Measurements from ENCODE around the gene CCT8L2.
"Not testable (repeated sequence)": the region's sequence is repeated elsewhere in the genome, so short reads cannot be mapped to it uniquely, and the experiment has no call there.

Gene CCT8L2, protein sequence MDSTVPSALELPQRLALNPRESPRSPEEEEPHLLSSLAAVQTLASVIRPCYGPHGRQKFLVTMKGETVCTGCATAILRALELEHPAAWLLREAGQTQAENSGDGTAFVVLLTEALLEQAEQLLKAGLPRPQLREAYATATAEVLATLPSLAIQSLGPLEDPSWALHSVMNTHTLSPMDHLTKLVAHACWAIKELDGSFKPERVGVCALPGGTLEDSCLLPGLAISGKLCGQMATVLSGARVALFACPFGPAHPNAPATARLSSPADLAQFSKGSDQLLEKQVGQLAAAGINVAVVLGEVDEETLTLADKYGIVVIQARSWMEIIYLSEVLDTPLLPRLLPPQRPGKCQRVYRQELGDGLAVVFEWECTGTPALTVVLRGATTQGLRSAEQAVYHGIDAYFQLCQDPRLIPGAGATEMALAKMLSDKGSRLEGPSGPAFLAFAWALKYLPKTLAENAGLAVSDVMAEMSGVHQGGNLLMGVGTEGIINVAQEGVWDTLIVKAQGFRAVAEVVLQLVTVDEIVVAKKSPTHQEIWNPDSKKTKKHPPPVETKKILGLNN

DNA sequence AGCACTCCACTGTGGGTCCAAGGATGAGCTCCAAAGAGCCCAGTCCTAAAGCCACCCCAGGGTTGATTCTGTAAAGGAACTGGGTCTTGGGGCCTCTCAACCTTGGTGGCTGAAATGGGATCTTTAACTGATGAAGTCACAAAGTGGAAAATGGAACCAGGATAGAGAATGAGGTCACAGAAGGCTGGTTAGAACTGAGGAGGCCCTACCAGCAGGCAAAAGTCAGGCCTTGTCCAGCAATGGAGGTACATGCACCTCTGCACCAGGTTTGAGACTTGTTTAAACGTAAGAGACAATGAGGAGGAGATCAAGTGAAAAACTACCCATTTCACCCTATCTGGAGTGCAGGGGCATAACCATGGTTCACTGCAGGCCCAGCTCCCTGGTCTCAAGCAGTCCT, at the start of gene CCT8L2:
Gene CCT8L2 (minus strand): TSS at position 101 of the 400 bp plus-strand sequence. CDS start 260 bp downstream, outside the sequence.
- not testable (repeated sequence) for H3K4me1 ChIP-seq (ENCODE audit: control insufficient read depth in 1 of 2, insufficient read depth in 2 of 2, low read length in 2 of 2); H3K36me3 ChIP-seq (ENCODE audit: control insufficient read depth in 1 of 2, insufficient read depth in 2 of 2, low read length in 2 of 2); H3K9ac ChIP-seq (ENCODE audit: low read depth in 1 of 2, low read length in 2 of 2); H3K4me3 ChIP-seq (ENCODE audit: low read depth in 1 of 2, low read length in 2 of 2); H3K27ac ChIP-seq (ENCODE audit: low read depth, low read length); H3K27me3 ChIP-seq (ENCODE audit: control insufficient read depth in 1 of 2, insufficient read depth in 2 of 2, low read length in 2 of 2)
- H3K9me3 ChIP-seq (ENCODE audit: control insufficient read depth in 1 of 2, low read length in 2 of 2) = peaks cover 0 to 12% of the 10 kb centered on the region in 2 donors

DNA sequence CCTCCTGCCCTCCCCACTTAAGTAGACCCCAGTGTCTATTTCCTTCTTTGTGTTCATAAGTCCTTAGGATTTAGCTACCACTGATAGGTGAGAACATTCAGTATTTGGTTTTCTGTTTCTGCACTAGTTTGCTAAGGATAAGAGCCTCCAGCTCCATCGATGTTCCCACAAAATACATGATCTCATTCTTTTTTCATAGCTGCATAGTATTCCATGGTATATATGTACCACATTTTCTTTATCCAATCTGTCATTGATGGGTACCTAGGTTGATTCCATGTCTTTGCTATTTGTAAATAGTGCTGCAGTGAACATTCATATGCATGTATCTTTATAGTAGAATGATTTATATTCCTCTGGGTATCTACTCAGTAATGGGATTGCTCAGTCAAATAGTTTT, 42.8 kb upstream of the CCT8L2 start:
- H3K4me1 ChIP-seq (ENCODE audit: control insufficient read depth in 1 of 2, insufficient read depth in 2 of 2, low read length in 2 of 2); H3K4me3 ChIP-seq (ENCODE audit: low read depth in 1 of 2, low read length in 2 of 2); H3K27ac ChIP-seq (ENCODE audit: low read depth, low read length); H3K9ac ChIP-seq (ENCODE audit: low read depth in 1 of 2, low read length in 2 of 2); H3K27me3 ChIP-seq (ENCODE audit: control insufficient read depth in 1 of 2, insufficient read depth in 2 of 2, low read length in 2 of 2); H3K36me3 ChIP-seq (ENCODE audit: control insufficient read depth in 1 of 2, insufficient read depth in 2 of 2, low read length in 2 of 2); H3K9me3 ChIP-seq (ENCODE audit: control insufficient read depth in 1 of 2, low read length in 2 of 2): not testable (repeated sequence)

DNA sequence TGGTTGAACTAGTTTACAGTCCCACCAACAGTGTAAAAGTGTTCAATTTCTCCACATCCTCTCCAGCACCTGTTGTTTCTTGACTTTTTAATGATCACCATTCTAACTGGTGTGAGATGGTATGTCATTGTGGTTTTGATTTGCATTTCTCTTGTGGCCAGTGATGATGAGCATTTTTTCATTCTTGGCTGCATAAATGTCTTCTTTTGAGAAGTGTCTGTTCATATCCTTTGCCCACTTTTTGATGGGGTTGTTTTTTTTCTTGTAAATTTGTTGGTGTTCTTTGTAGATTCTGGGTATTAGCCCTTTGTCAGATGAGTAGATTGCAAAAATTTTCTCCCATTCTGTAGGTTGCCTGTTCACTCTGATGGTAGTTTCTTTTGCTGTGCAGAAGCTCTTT, 41.5 kb upstream of the CCT8L2 start:
- not testable (repeated sequence) for H3K27ac ChIP-seq (ENCODE audit: low read depth, low read length); H3K36me3 ChIP-seq (ENCODE audit: control insufficient read depth in 1 of 2, insufficient read depth in 2 of 2, low read length in 2 of 2); H3K4me3 ChIP-seq (ENCODE audit: low read depth in 1 of 2, low read length in 2 of 2); H3K9me3 ChIP-seq (ENCODE audit: control insufficient read depth in 1 of 2, low read length in 2 of 2); H3K4me1 ChIP-seq (ENCODE audit: control insufficient read depth in 1 of 2, insufficient read depth in 2 of 2, low read length in 2 of 2); H3K27me3 ChIP-seq (ENCODE audit: control insufficient read depth in 1 of 2, insufficient read depth in 2 of 2, low read length in 2 of 2); H3K9ac ChIP-seq (ENCODE audit: low read depth in 1 of 2, low read length in 2 of 2)

DNA sequence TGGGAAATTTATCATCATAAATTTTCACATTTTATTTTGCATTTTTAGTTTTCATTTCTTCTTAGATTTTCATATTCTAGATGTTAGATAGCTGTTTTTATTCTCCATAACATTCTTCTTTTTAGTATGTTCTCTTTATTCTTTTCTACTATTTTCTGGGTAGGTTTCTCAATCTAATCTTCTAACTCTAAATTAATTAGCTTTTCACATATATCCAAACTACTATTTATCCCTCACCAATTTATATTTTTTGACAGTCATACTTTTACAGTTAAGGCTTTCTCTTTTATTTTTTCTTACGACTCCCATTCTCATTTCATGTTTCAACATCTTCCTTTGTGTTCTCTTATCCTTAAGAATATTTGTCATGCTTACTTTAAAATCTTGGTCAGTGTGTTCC, 35.9 kb upstream of the CCT8L2 start:
- not testable (repeated sequence) for H3K4me1 ChIP-seq (ENCODE audit: control insufficient read depth in 1 of 2, insufficient read depth in 2 of 2, low read length in 2 of 2)

DNA sequence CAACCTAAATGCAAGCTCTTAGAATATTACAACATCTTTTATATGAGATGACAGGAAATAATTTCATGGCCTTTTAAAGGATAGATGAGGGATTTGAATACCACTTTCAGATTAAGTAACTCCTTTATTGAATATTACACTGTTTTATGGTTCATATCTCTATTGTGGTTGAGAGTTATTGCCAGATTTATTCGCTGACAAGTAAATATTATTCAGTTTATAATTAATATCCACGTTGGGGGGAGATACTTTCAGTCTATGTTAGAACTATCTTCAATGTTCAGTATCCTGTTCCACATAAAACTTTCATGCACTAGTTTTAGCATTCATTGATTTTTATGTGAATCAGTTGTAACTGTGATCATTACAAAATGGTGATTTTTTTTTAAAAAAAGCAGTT, 32.4 kb upstream of the CCT8L2 start:
- not testable (repeated sequence) for H3K27me3 ChIP-seq (ENCODE audit: control insufficient read depth in 1 of 2, insufficient read depth in 2 of 2, low read length in 2 of 2); H3K9me3 ChIP-seq (ENCODE audit: control insufficient read depth in 1 of 2, low read length in 2 of 2); H3K4me3 ChIP-seq (ENCODE audit: low read depth in 1 of 2, low read length in 2 of 2); H3K4me1 ChIP-seq (ENCODE audit: control insufficient read depth in 1 of 2, insufficient read depth in 2 of 2, low read length in 2 of 2); H3K36me3 ChIP-seq (ENCODE audit: control insufficient read depth in 1 of 2, insufficient read depth in 2 of 2, low read length in 2 of 2); H3K9ac ChIP-seq (ENCODE audit: low read depth in 1 of 2, low read length in 2 of 2); H3K27ac ChIP-seq (ENCODE audit: low read depth, low read length)

More for the DNA sequence above, 35.9 kb upstream of the CCT8L2 start:
- H3K27ac ChIP-seq (ENCODE audit: low read depth, low read length); H3K36me3 ChIP-seq (ENCODE audit: control insufficient read depth in 1 of 2, insufficient read depth in 2 of 2, low read length in 2 of 2); H3K4me3 ChIP-seq (ENCODE audit: low read depth in 1 of 2, low read length in 2 of 2); H3K27me3 ChIP-seq (ENCODE audit: control insufficient read depth in 1 of 2, insufficient read depth in 2 of 2, low read length in 2 of 2); H3K9ac ChIP-seq (ENCODE audit: low read depth in 1 of 2, low read length in 2 of 2); H3K9me3 ChIP-seq (ENCODE audit: control insufficient read depth in 1 of 2, low read length in 2 of 2): not testable (repeated sequence)

DNA sequence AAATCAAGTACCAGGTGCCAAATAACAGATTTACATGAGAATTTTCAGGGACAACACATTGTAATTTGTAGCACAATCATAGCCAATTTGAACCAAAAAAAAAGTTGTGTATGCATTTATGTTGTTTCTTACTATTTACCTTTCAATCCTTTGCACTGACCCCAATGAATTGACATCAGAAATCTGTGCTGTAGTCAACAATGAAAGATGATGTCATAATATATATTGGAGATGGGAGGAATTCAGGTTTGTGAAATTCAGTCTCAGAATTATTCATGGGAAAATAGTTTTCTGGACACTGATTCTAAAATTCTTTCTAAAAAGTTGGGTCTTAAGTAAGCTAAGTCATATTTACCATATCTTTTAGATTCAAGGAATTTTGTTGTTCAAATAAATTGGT, 31.0 kb upstream of the CCT8L2 start:
- not testable (repeated sequence) for H3K4me1 ChIP-seq (ENCODE audit: control insufficient read depth in 1 of 2, insufficient read depth in 2 of 2, low read length in 2 of 2); H3K27ac ChIP-seq (ENCODE audit: low read depth, low read length); H3K36me3 ChIP-seq (ENCODE audit: control insufficient read depth in 1 of 2, insufficient read depth in 2 of 2, low read length in 2 of 2); H3K9me3 ChIP-seq (ENCODE audit: control insufficient read depth in 1 of 2, low read length in 2 of 2); H3K9ac ChIP-seq (ENCODE audit: low read depth in 1 of 2, low read length in 2 of 2); H3K27me3 ChIP-seq (ENCODE audit: control insufficient read depth in 1 of 2, insufficient read depth in 2 of 2, low read length in 2 of 2); H3K4me3 ChIP-seq (ENCODE audit: low read depth in 1 of 2, low read length in 2 of 2)

DNA sequence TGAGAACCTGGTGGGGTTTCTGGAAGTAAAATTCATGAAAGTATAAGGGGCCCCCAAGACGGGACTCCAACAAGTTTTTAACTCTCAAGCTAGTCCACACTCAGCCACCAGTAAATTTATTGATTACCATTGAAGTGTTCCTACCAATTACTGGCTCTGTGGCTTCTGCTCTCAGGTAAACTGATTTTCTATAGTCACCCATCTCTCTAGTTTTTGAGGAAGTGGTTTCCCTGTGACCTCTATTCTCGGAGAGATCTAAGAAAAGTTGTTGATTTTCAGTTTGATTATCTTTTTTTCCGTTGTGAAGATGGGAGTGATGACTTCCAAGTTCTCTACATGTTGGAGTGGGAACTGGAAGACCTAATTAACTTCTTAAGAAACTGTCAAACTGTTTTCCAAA, 24.9 kb upstream of the CCT8L2 start:
- not testable (repeated sequence) for H3K9me3 ChIP-seq (ENCODE audit: control insufficient read depth in 1 of 2, low read length in 2 of 2); H3K27ac ChIP-seq (ENCODE audit: low read depth, low read length); H3K27me3 ChIP-seq (ENCODE audit: control insufficient read depth in 1 of 2, insufficient read depth in 2 of 2, low read length in 2 of 2); H3K4me3 ChIP-seq (ENCODE audit: low read depth in 1 of 2, low read length in 2 of 2); H3K36me3 ChIP-seq (ENCODE audit: control insufficient read depth in 1 of 2, insufficient read depth in 2 of 2, low read length in 2 of 2); H3K4me1 ChIP-seq (ENCODE audit: control insufficient read depth in 1 of 2, insufficient read depth in 2 of 2, low read length in 2 of 2); H3K9ac ChIP-seq (ENCODE audit: low read depth in 1 of 2, low read length in 2 of 2)

DNA sequence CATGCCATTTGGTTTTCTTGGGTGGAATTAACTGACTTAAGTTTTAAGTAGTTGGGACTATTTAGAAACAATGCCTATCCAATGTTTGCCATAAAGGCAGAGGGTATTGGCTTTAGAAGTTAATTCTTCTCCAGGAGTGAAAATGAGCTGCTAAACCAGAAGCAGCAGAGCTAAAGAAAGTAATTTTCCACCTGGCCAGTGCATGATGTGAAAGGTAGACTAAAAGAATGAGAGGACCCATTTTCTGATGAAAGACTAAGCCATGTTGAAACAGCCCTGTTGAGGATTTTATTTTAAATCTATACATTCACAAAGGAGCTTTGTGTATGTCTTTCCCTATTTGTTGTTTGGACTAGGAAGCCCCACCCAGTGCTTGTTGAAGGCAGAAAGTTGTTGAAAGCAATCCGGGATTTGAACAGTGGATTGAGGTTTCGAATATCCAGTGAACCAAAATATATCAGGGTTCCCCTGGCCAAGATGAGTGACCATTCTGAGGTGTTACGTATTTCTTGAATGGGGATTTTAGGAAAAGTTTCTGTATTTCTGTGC, 23.9 kb upstream of the CCT8L2 start:
- H3K4me3 ChIP-seq (ENCODE audit: low read depth in 1 of 2, low read length in 2 of 2); H3K36me3 ChIP-seq (ENCODE audit: control insufficient read depth in 1 of 2, insufficient read depth in 2 of 2, low read length in 2 of 2); H3K27me3 ChIP-seq (ENCODE audit: control insufficient read depth in 1 of 2, insufficient read depth in 2 of 2, low read length in 2 of 2); H3K9me3 ChIP-seq (ENCODE audit: control insufficient read depth in 1 of 2, low read length in 2 of 2); H3K9ac ChIP-seq (ENCODE audit: low read depth in 1 of 2, low read length in 2 of 2); H3K27ac ChIP-seq (ENCODE audit: low read depth, low read length); H3K4me1 ChIP-seq (ENCODE audit: control insufficient read depth in 1 of 2, insufficient read depth in 2 of 2, low read length in 2 of 2): not testable (repeated sequence)

DNA sequence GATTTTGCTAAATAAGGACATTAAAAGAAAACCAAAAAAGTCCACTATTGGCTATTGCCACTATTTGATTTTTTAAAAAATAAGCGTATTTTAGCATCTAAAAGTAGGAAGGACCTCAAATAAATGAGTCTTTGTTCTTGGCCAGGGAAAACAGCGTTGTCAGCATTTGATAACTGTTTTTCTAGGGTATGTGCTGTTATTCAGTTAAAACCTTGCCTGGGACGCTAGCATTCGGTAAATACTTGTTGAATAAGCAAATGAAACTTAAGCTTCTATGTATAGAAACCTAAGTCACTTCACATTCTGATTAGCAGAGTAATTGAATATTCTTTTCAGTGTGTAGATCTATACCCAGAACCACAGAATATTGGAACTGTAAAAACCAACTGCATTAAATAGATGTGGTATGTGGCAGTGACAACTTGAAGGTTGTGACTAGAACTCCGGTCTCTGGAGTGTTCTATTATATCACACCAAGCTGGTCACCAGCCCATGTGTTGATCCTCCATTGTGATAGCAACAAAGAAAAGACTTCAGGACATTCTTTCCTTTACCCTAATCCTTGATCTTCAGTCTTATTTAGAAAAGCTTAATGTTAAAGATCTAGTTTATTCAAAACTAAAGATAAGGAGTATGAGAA, 23.1 kb upstream of the CCT8L2 start:
- H3K27ac ChIP-seq (ENCODE audit: low read depth, low read length); H3K9ac ChIP-seq (ENCODE audit: low read depth in 1 of 2, low read length in 2 of 2); H3K9me3 ChIP-seq (ENCODE audit: control insufficient read depth in 1 of 2, low read length in 2 of 2); H3K4me1 ChIP-seq (ENCODE audit: control insufficient read depth in 1 of 2, insufficient read depth in 2 of 2, low read length in 2 of 2); H3K36me3 ChIP-seq (ENCODE audit: control insufficient read depth in 1 of 2, insufficient read depth in 2 of 2, low read length in 2 of 2); H3K4me3 ChIP-seq (ENCODE audit: low read depth in 1 of 2, low read length in 2 of 2); H3K27me3 ChIP-seq (ENCODE audit: control insufficient read depth in 1 of 2, insufficient read depth in 2 of 2, low read length in 2 of 2): not testable (repeated sequence)

DNA sequence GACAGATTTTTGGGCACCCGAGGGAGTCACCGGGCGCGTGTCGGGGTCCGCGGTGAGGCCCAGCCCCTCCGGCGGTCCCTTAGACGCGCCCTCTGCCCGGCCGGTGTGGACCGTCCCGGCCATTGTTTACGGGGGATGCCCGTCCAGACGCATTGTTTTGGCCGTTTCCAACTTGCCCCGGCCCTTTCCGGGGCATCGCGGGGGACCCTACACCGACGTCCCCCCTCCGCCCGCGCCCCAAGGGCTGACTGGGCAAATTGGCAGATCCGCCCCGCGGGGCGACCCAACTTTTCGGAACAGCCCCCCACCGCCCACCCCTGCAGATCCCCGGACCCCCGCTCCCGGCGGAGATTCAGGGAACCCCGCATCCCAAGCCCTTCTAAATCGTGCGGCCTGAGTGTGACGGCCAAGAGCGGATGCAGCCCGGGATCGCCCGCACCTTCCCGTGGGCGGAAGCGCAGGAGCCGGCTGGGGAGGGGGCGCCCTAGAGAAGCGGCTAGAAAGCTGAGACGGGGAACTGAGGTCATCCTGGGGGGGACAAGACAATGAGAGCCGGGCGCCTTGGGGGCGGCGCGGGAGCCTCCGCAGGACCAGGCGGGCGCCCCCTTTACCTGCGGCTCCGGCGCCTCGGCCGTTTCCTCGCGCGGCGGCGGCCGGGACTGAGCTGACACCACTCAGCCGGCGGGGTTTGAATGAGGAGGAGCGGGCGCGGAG, 17.1 kb upstream of the CCT8L2 start:
- no peak overlapping the region for H3K9ac ChIP-seq (ENCODE audit: low read depth in 1 of 2, low read length in 2 of 2)
- H3K27ac ChIP-seq (ENCODE audit: low read depth, low read length) = no peak overlapping the region
- no peaks in the 10 kb centered on the region for H3K36me3 ChIP-seq (ENCODE audit: control insufficient read depth in 1 of 2, insufficient read depth in 2 of 2, low read length in 2 of 2)
- H3K27me3 ChIP-seq (ENCODE audit: control insufficient read depth in 1 of 2, insufficient read depth in 2 of 2, low read length in 2 of 2) = no peaks in the 10 kb centered on the region
- H3K9me3 ChIP-seq (ENCODE audit: control insufficient read depth in 1 of 2, low read length in 2 of 2) = no peaks in the 10 kb centered on the region
- H3K4me3 ChIP-seq (ENCODE audit: low read depth in 1 of 2, low read length in 2 of 2) = no peak overlapping the region
- H3K4me1 ChIP-seq (ENCODE audit: control insufficient read depth in 1 of 2, insufficient read depth in 2 of 2, low read length in 2 of 2) = no peaks in the 10 kb centered on the region
